HEK293 (cell line): ENCODE data around the gene HOXA10.

Experiments used
- CTCF ChIP-seq: fragments of 450-650 bp; formaldehyde crosslinking; IDR thresholded peaks from 2 replicates; pipeline ENCODE4 v1.5.1; 2016; ENCODE audit warnings: missing biosample characterization, missing genetic modification characterization
- HOXA7 ChIP-seq: sonication (generic); formaldehyde crosslinking; IDR thresholded peaks from 2 replicates; pipeline ENCODE4 v1.8.1; 2022; ENCODE audit warnings: missing genetic modification reagents, borderline replicate concordance
- TCF7L2 ChIP-seq: IDR thresholded peaks from 2 replicates; pipeline ENCODE4 v1.6.1; 2011; ENCODE audit warnings: low read depth, mild to moderate bottlenecking, inconsistent platforms, low read length, moderate library complexity, borderline replicate concordance
- ZBTB1 ChIP-seq: fragments of 450-650 bp; formaldehyde crosslinking; IDR thresholded peaks from 2 replicates; pipeline ENCODE4 v1.5.1; 2016; ENCODE audit warnings: missing biosample characterization, missing genetic modification characterization
- ZBTB6 ChIP-seq: fragments of 450-650 bp; formaldehyde crosslinking; IDR thresholded peaks from 2 replicates; pipeline ENCODE4 v1.5.1; 2017; ENCODE audit warnings: missing biosample characterization, missing genetic modification characterization
- ZNF239 ChIP-seq: fragments of 450-650 bp; formaldehyde crosslinking; IDR thresholded peaks from 2 replicates; pipeline ENCODE4 v1.5.1; 2016; ENCODE audit warnings: missing biosample characterization, missing genetic modification characterization
- ZNF423 ChIP-seq: fragments of 450-650 bp; formaldehyde crosslinking; IDR thresholded peaks from 2 replicates; pipeline ENCODE4 v1.5.1; 2016; ENCODE audit warnings: missing biosample characterization, missing genetic modification characterization
- ZNF514 ChIP-seq: fragments of 450-650 bp; formaldehyde crosslinking; IDR thresholded peaks from 2 replicates; pipeline ENCODE4 v1.5.1; 2016; ENCODE audit warnings: missing biosample characterization, missing genetic modification characterization
- ZNF623 ChIP-seq: fragments of 450-650 bp; formaldehyde crosslinking; IDR thresholded peaks from 2 replicates; pipeline ENCODE4 v1.5.1; 2016; ENCODE audit warnings: missing biosample characterization, missing genetic modification characterization
- ZNF768 ChIP-seq: fragments of 450-650 bp; formaldehyde crosslinking; IDR thresholded peaks from 2 replicates; pipeline ENCODE4 v1.5.1; 2018; ENCODE audit warnings: missing biosample characterization, mild to moderate bottlenecking, missing genetic modification characterization
- ZNF785 ChIP-seq: fragments of 450-650 bp; formaldehyde crosslinking; IDR thresholded peaks from 2 replicates; pipeline ENCODE4 v1.5.1; 2016; ENCODE audit warnings: missing biosample characterization, missing genetic modification characterization
- TF ChIP-seq, protein P1 (sequence below): fragments of 450-650 bp; formaldehyde crosslinking; IDR thresholded peaks from 2 replicates; pipeline ENCODE4 v1.5.1; 2017; ENCODE audit warnings: missing biosample characterization, missing genetic modification characterization

- TF ChIP-seq CTCF (no peak), ZNF239 (tag by site-specific recombination) (no peak), ZBTB6 (tag by site-specific recombination) (no peak), TCF7L2 (no peak), ZNF423 (tag by site-specific recombination) (no peak), ZBTB1 (tag by site-specific recombination) (no peak), HOXA7 (CRISPR knock-in tag) (no peak), ZNF623 (tag by site-specific recombination) (no peak), ZNF785 (tag by site-specific recombination) (no peak), ZNF768 (tag by site-specific recombination) (no peak), ZNF514 (tag by site-specific recombination) (no peak)
- TF ChIP-seq, protein P1, sequence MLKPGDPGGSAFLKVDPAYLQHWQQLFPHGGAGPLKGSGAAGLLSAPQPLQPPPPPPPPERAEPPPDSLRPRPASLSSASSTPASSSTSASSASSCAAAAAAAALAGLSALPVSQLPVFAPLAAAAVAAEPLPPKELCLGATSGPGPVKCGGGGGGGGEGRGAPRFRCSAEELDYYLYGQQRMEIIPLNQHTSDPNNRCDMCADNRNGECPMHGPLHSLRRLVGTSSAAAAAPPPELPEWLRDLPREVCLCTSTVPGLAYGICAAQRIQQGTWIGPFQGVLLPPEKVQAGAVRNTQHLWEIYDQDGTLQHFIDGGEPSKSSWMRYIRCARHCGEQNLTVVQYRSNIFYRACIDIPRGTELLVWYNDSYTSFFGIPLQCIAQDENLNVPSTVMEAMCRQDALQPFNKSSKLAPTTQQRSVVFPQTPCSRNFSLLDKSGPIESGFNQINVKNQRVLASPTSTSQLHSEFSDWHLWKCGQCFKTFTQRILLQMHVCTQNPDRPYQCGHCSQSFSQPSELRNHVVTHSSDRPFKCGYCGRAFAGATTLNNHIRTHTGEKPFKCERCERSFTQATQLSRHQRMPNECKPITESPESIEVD (tag by site-specific recombination): no peak
Measured at GRCh38 chr7:27166531-27167505, 7.3 kb downstream of the HOXA10 start.
